Spleen (tissue), 11 donors: ENCODE data around the gene EPN1. TPM values are rescaled to one million over a fixed set of nuclear protein-coding genes. Genes with fewer than 3 reads are reported as not detected.

ENCODE experiments used
- DNase-seq: peaks from one replicate; pipeline ENCODE4 v3.0.0-alpha.2; 2020
- H3K27ac ChIP-seq, 8 donors: fragments of 200-600 bp; sonication (generic) in 7 of 8; 1 replicate in 4 of 8; 2 replicates in 4 of 8; pipeline versions ENCODE4 v1.5.0 to v1.8.0; 2016 to 2021; ENCODE audit warnings: inconsistent platforms in 4 of 8, mild to moderate bottlenecking in 4 of 8, moderate library complexity in 1 of 8
- H3K27me3 ChIP-seq, 7 donors: fragments of 200-600 bp; sonication (generic) in 6 of 7; replicated peaks in 1 of 7; 1 replicate in 4 of 7; 2 replicates in 3 of 7; pipeline versions ENCODE4 v1.5.0 to v1.8.0; 2016 to 2021; ENCODE audit warnings: inconsistent platforms in 3 of 7, mild to moderate bottlenecking in 1 of 7
- H3K36me3 ChIP-seq, 6 donors: fragments of 200-600 bp; sonication (generic) in 5 of 6; 1 replicate in 4 of 6; 2 replicates in 2 of 6; pipeline versions ENCODE4 v1.5.0 to v1.8.0; 2016 to 2021; ENCODE audit warnings: inconsistent platforms in 2 of 6
- H3K4me1 ChIP-seq, 6 donors: fragments of 200-600 bp; sonication (generic) in 5 of 6; 1 replicate in 3 of 6; 2 replicates in 3 of 6; pipeline versions ENCODE4 v1.5.0 to v1.8.0; 2016 to 2021; ENCODE audit warnings: inconsistent platforms in 3 of 6
- H3K4me3 ChIP-seq, 8 donors: fragments of 200-600 bp; sonication (generic) in 7 of 8; 1 replicate in 4 of 8; 2 replicates in 4 of 8; pipeline versions ENCODE4 v1.5.0 to v1.8.0; 2016 to 2021; ENCODE audit warnings: inconsistent platforms in 4 of 8, mild to moderate bottlenecking in 4 of 8, moderate library complexity in 2 of 8
- H3K9me3 ChIP-seq, 8 donors: fragments of 200-600 bp; sonication (generic) in 7 of 8; 1 replicate in 4 of 8; 2 replicates in 4 of 8; pipeline versions ENCODE4 v1.5.0 to v1.8.0; 2016 to 2021; ENCODE audit warnings: inconsistent platforms in 4 of 8
- CTCF ChIP-seq, 11 experiments: fragments of 200-600 bp in 7 of 11; fragments of 450-650 bp in 4 of 11; sonication (generic) in 4 of 11; IDR thresholded peaks in 8 of 11; conservative IDR thresholded peaks in 3 of 11; 1 replicate in 7 of 11; 2 replicates in 4 of 11; pipeline versions ENCODE4 v1.4.0 to v1.8.0; 2016 to 2021; ENCODE audit warnings: antibody characterized with exemption in 11 of 11, inconsistent platforms in 4 of 11, mild to moderate bottlenecking in 1 of 11
- POLR2A ChIP-seq, 3 donors: fragments of 450-650 bp; IDR thresholded peaks; one replicate each; pipeline ENCODE4 v1.5.1; 2017; ENCODE audit warnings: antibody characterized with exemption in 3 of 3, mild to moderate bottlenecking in 1 of 3
- POLR2AphosphoS5 ChIP-seq, 3 donors: sonication (generic); formaldehyde crosslinking; IDR thresholded peaks; one replicate each; pipeline ENCODE4 v1.5.1; 2017; ENCODE audit warnings: antibody characterized with exemption in 3 of 3
- WGBS, 5 donors: extraction: QIAGEN DNeasy Blood & Tissue Kit in 3 of 5; methylation state at CpG; one replicate each; pipeline versions ENCODE4 v1.1.5 to v1.1.7; 2013 to 2018; 5-methylcytosine and 5-hydroxymethylcytosine counted together
- intact Hi-C: fragments of 100-400 bp; cut with DNase I; formaldehyde crosslinking; loops from one replicate; pipeline ENCODE4 v1.15.0; 2023; ENCODE audit warnings: low total_unique reads
- polyA plus RNA-seq, 3 donors: library from polyadenylated mRNA; stranded (reverse); fragments of 200-250 nt; gene quantifications; one replicate each; pipeline ENCODE4 v1.2.1, GENCODE V29; 2013
- total RNA-seq, 7 donors: library from RNA; depleted of rRNA in 3 of 7; stranded (reverse); fragments of >200 nt in 3 of 7; fragmentation: NEBNext Ultra II Directional in 4 of 7; extraction: Animal tissue kit (Norgen Biotek cat#: 25700) in 4 of 7; gene quantifications; one replicate each; pipeline versions ENCODE4 v1.1.0 to v1.2.1, GENCODE V29; 2016 to 2021
- donor health status: healthy with polysubstance abuse.
- donor health status: DM: no; HTN: no; CAD: no; lungs with moderate emphysema.
- donor health status: DM: no; HTN: no; CAD: no.
- donor health status: Bipolar disorder and iron deficiency.
- donor health status: healthy.
- donor health status: DM: no; HTN: no; CAD: no.
- donor health status: DM: yes; HTN: yes; CAD: no.

The EPN1 gene
- total and polyA plus RNA-seq, 10 donors = 36.8 to 166 (median 113) TPM

GRCh38 chr19:55644842-55645511, 30.0 kb upstream of the EPN1 start:
- peak overlapping the region in 4 of 8 donors; percentile 73 to 96 (median 82) for H3K4me3 ChIP-seq
- H3K9me3 ChIP-seq = no peaks in the 10 kb centered on the region
- intact Hi-C loops = no loop called here
- TF ChIP-seq POLR2AphosphoS5 (IDR thresholded peaks at IDR 0.05) = peak in 2 of 3 donors; percentile 58 to 71
- no peak for TF ChIP-seq CTCF (IDR thresholded peaks at IDR 0.05 in 8 of 11, conservative IDR thresholded peaks at IDR 0.05 in 3 of 11)
- no peak for TF ChIP-seq POLR2A (IDR thresholded peaks at IDR 0.05)
- H3K27ac ChIP-seq = peak overlapping the region in 3 of 8 donors; percentile 92 to 94 (median 94)
- peaks cover 0 to 19% (median 13%) of the 10 kb centered on the region in 6 donors for H3K36me3 ChIP-seq
- WGBS, 5 donors = 78 to 89% (median 84%) methylated on average over 24 to 28 of the region's 28 CpGs
- peaks cover 0 to 21% (median 0%) of the 10 kb centered on the region in 7 donors for H3K27me3 ChIP-seq
- DNase-seq = no peak
- H3K4me1 ChIP-seq = peaks cover 42 to 100% (median 90%) of the 10 kb centered on the region in 6 donors

- TF ChIP-seq POLR2AphosphoS5 (IDR thresholded peaks at IDR 0.05) (no peak), CTCF (IDR thresholded peaks at IDR 0.05 in 8 of 11, conservative IDR thresholded peaks at IDR 0.05 in 3 of 11) (no peak), POLR2A (IDR thresholded peaks at IDR 0.05) (no peak)
- 63 to 92% (median 83%) methylated on average over 5 of the region's 5 CpGs for WGBS, 5 donors
- H3K27ac ChIP-seq = peak overlapping the region in 2 of 8 donors; percentile 94
- peaks cover 0 to 21% (median 0%) of the 10 kb centered on the region in 7 donors for H3K27me3 ChIP-seq
- H3K4me3 ChIP-seq = peak overlapping the region in 1 of 8 donors; percentile 82
- DNase-seq = no peak
- peaks cover 37 to 100% (median 87%) of the 10 kb centered on the region in 6 donors for H3K4me1 ChIP-seq
- H3K36me3 ChIP-seq = peaks cover 0 to 24% (median 13%) of the 10 kb centered on the region in 6 donors
- intact Hi-C loops = no loop called here
- no peaks in the 10 kb centered on the region for H3K9me3 ChIP-seq
Measured at GRCh38 chr19:55645512-55645881, 29.5 kb upstream of the EPN1 start.

GRCh38 chr19:55646889-55647731, 27.9 kb upstream of the EPN1 start:
- peaks cover 36 to 93% (median 72%) of the 10 kb centered on the region in 6 donors for H3K4me1 ChIP-seq
- peaks cover 0 to 19% (median 0%) of the 10 kb centered on the region in 7 donors for H3K27me3 ChIP-seq
- TF ChIP-seq POLR2A (IDR thresholded peaks at IDR 0.05) = peak in 1 of 3 donors; percentile 32
- no peak for TF ChIP-seq CTCF (IDR thresholded peaks at IDR 0.05 in 8 of 11, conservative IDR thresholded peaks at IDR 0.05 in 3 of 11)
- peak in 1 of 3 donors; percentile 51 for TF ChIP-seq POLR2AphosphoS5 (IDR thresholded peaks at IDR 0.05)
- 47 to 54% (median 50%) methylated on average over 12 to 14 of the region's 14 CpGs for WGBS, 5 donors
- peak overlapping the region; percentile 51 to 97 (median 81) for H3K4me3 ChIP-seq
- no peak for DNase-seq
- intact Hi-C loops = no loop called here
- no peaks in the 10 kb centered on the region for H3K9me3 ChIP-seq
- H3K27ac ChIP-seq = peak overlapping the region; percentile 82 to 94 (median 90)
- peaks cover 0 to 39% (median 13%) of the 10 kb centered on the region in 6 donors for H3K36me3 ChIP-seq
